Gastroesophageal sphincter (tissue), 3 donors: ENCODE measurements around the gene KTN1.

Source experiments
- POLR2A ChIP-seq, 2 donors: fragments of 450-650 bp; IDR thresholded peaks; one replicate each; pipeline ENCODE4 v1.6.1; 2017; ENCODE audit warnings: antibody characterized with exemption in 2 of 2, mild to moderate bottlenecking in 2 of 2, moderate library complexity in 1 of 2
- TF ChIP-seq, protein P1 (sequence below), 4 experiments: fragments of 200-600 bp in 2 of 4; fragments of 450-650 bp in 2 of 4; sonication (generic) in 1 of 4; IDR thresholded peaks; one replicate each; pipeline ENCODE4 v1.5.1; 2017 to 2019; ENCODE audit warnings: antibody characterized with exemption in 4 of 4, mild to moderate bottlenecking in 2 of 4, moderate library complexity in 2 of 4

DNA sequence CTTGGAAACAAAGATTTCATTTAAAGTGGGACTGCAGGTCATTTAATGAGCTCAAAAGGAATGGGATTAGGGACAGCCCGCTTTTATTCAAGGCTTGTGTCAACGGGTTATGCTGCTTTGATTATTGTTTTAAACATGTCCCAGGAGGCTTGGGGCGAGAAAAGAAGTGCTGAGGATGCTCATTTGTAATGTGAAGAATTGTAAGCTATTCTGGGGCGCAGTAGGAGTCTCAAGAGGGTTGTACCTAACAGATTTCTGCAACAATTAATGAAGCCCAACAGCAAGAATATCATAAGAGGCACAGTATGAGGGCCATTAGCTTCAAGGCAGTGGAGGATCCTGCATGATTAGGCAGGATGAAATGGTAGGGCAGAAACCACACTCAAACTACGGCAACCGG, 122.5 kb downstream of the KTN1 start:
- TF ChIP-seq, protein P1, sequence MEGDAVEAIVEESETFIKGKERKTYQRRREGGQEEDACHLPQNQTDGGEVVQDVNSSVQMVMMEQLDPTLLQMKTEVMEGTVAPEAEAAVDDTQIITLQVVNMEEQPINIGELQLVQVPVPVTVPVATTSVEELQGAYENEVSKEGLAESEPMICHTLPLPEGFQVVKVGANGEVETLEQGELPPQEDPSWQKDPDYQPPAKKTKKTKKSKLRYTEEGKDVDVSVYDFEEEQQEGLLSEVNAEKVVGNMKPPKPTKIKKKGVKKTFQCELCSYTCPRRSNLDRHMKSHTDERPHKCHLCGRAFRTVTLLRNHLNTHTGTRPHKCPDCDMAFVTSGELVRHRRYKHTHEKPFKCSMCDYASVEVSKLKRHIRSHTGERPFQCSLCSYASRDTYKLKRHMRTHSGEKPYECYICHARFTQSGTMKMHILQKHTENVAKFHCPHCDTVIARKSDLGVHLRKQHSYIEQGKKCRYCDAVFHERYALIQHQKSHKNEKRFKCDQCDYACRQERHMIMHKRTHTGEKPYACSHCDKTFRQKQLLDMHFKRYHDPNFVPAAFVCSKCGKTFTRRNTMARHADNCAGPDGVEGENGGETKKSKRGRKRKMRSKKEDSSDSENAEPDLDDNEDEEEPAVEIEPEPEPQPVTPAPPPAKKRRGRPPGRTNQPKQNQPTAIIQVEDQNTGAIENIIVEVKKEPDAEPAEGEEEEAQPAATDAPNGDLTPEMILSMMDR (IDR thresholded peaks at IDR 0.05): no peak
- no peak for TF ChIP-seq POLR2A (IDR thresholded peaks at IDR 0.05)
